LNCaP clone FGC (cell line): Measurements from ENCODE around the gene RTL9.
"Not testable (repeated sequence)": the region's sequence is repeated elsewhere in the genome, so short reads cannot be mapped to it uniquely, and the experiment has no call there.

Experiments
- DNase-seq: peaks from one replicate; pipeline ENCODE4 v3.0.0-alpha.2; 2011; ENCODE audit warnings: low read depth
- H3K4me3 ChIP-seq: 2 replicates; pipeline ENCODE4 v1.5.1; 2011; ENCODE audit warnings: mild to moderate bottlenecking, low read depth, low read length, control low read depth
- CTCF ChIP-seq: IDR thresholded peaks from 2 replicates; pipeline ENCODE4 v1.5.1; 2012; ENCODE audit warnings: mild to moderate bottlenecking; ENCODE audit not compliant: control insufficient read depth, insufficient read depth; ENCODE audit errors: extremely low read depth

The RTL9 gene

GRCh38 chrX:110404376-110404775 is 45.7 kb downstream of the RTL9 start:
- no peak for TF ChIP-seq CTCF
- no peak overlapping the region for H3K4me3 ChIP-seq
- DNase-seq: no peak

GRCh38 chrX:110406250-110406649 is 47.6 kb downstream of the RTL9 start:
- H3K4me3 ChIP-seq, DNase-seq: not testable (repeated sequence)

- DNase-seq: no peak
- TF ChIP-seq CTCF: no peak
- no peak overlapping the region for H3K4me3 ChIP-seq
Measured at GRCh38 chrX:110406822-110407221, 48.2 kb downstream of the RTL9 start.

- peak; percentile 39 for TF ChIP-seq CTCF
- no peak overlapping the region for H3K4me3 ChIP-seq
- no peak for DNase-seq
Measured at GRCh38 chrX:110407910-110408545, 49.4 kb downstream of the RTL9 start.
